Vagina (tissue), 2 donors: ENCODE results near the gene RASGRP1.

Source experiments
- POLR2A ChIP-seq, 2 donors: fragments of 450-650 bp; IDR thresholded peaks; one replicate each; pipeline ENCODE4 v1.6.1; 2017; ENCODE audit warnings: antibody characterized with exemption in 2 of 2, mild to moderate bottlenecking in 2 of 2, moderate library complexity in 2 of 2
- POLR2AphosphoS5 ChIP-seq, 2 donors: sonication (generic); formaldehyde crosslinking; IDR thresholded peaks; one replicate each; pipeline ENCODE4 v1.9.0; 2017; ENCODE audit warnings: antibody characterized with exemption in 2 of 2, mild to moderate bottlenecking in 2 of 2, low read depth in 1 of 2; ENCODE audit not compliant: insufficient read depth in 1 of 2
- TF ChIP-seq, protein P1 (sequence below), 3 experiments: fragments of 450-650 bp in 2 of 3; fragments of 200-600 bp in 1 of 3; sonication (generic) in 1 of 3; IDR thresholded peaks; one replicate each; pipeline ENCODE4 v1.5.1; 2017 to 2019; ENCODE audit warnings: antibody characterized with exemption in 3 of 3, mild to moderate bottlenecking in 2 of 3, moderate library complexity in 2 of 3

- TF ChIP-seq POLR2A (IDR thresholded peaks at IDR 0.05), result no peak
- no peak for TF ChIP-seq POLR2AphosphoS5 (IDR thresholded peaks at IDR 0.05; ENCODE audit: insufficient read depth in 1 of 2, low read depth in 1 of 2)
- TF ChIP-seq, protein P1, sequence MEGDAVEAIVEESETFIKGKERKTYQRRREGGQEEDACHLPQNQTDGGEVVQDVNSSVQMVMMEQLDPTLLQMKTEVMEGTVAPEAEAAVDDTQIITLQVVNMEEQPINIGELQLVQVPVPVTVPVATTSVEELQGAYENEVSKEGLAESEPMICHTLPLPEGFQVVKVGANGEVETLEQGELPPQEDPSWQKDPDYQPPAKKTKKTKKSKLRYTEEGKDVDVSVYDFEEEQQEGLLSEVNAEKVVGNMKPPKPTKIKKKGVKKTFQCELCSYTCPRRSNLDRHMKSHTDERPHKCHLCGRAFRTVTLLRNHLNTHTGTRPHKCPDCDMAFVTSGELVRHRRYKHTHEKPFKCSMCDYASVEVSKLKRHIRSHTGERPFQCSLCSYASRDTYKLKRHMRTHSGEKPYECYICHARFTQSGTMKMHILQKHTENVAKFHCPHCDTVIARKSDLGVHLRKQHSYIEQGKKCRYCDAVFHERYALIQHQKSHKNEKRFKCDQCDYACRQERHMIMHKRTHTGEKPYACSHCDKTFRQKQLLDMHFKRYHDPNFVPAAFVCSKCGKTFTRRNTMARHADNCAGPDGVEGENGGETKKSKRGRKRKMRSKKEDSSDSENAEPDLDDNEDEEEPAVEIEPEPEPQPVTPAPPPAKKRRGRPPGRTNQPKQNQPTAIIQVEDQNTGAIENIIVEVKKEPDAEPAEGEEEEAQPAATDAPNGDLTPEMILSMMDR (IDR thresholded peaks at IDR 0.05), result no peak
These were observed 38.5 kb downstream of the RASGRP1 start for GRCh38 chr15:38526158-38526557.
